HepG2 (cell line): ENCODE results near the gene PTCH1.

ENCODE experiments used
- CHD2 ChIP-seq: IDR thresholded peaks from 2 replicates; pipeline ENCODE4 v1.6.1; 2011; ENCODE audit warnings: low read depth, low read length, improper control_type of control experiment
- DNMT1 ChIP-seq: sonication (generic); formaldehyde crosslinking; IDR thresholded peaks from 2 replicates; pipeline ENCODE4 v1.5.1; 2020; ENCODE audit warnings: mild to moderate bottlenecking, missing genetic modification reagents
- MEIS2 ChIP-seq: sonication (generic); formaldehyde crosslinking; IDR thresholded peaks from 2 replicates; pipeline ENCODE4 v1.9.0; 2021; ENCODE audit warnings: mild to moderate bottlenecking, missing genetic modification reagents
- POLR2AphosphoS5 ChIP-seq: IDR thresholded peaks from 2 replicates; pipeline ENCODE4 v1.6.1; 2012; ENCODE audit warnings: low read depth, low read length
- PRDM4 ChIP-seq: sonication (generic); formaldehyde crosslinking; IDR thresholded peaks from 2 replicates; pipeline ENCODE4 v1.9.0; 2021; ENCODE audit warnings: missing genetic modification reagents, borderline replicate concordance
- PRPF4 ChIP-seq: fragments of 200-400 bp; formaldehyde crosslinking; IDR thresholded peaks from 2 replicates; pipeline ENCODE4 v1.6.1; 2016; ENCODE audit warnings: low read length, low read depth; ENCODE audit not compliant: poor library complexity, severe bottlenecking
- REST ChIP-seq, 2 experiments: IDR thresholded peaks; 2 replicates each; pipeline ENCODE4 v1.6.1; 2011 to 2012; ENCODE audit warnings: low read length in 2 of 2, borderline replicate concordance in 1 of 2, low read depth in 1 of 2, mild to moderate bottlenecking in 1 of 2, moderate library complexity in 1 of 2
- RFX5 ChIP-seq: IDR thresholded peaks from 2 replicates; pipeline ENCODE4 v1.6.1; 2011; ENCODE audit warnings: low read depth, low read length, improper control_type of control experiment
- RNF219 ChIP-seq: sonication (generic); formaldehyde crosslinking; IDR thresholded peaks from 2 replicates; pipeline ENCODE4 v1.5.0; 2020; ENCODE audit warnings: mild to moderate bottlenecking, missing genetic modification reagents
- SMC3 ChIP-seq: IDR thresholded peaks from 2 replicates; pipeline ENCODE4 v1.6.1; 2011; ENCODE audit warnings: low read length, improper control_type of control experiment
- ZNF253 ChIP-seq: sonication (generic); formaldehyde crosslinking; IDR thresholded peaks from 2 replicates; pipeline ENCODE4 v1.8.0; 2022; ENCODE audit warnings: mild to moderate bottlenecking, missing genetic modification reagents, borderline replicate concordance
- ZNF431 ChIP-seq: sonication (generic); formaldehyde crosslinking; IDR thresholded peaks from 2 replicates; pipeline ENCODE4 v1.9.0; 2022; ENCODE audit warnings: missing genetic modification reagents, low read depth, mild to moderate bottlenecking, borderline replicate concordance
- TF ChIP-seq, protein P1 (sequence below): sonication (generic); formaldehyde crosslinking; IDR thresholded peaks from 2 replicates; pipeline ENCODE4 v1.4.0; 2020; ENCODE audit warnings: missing genetic modification reagents
- TF ChIP-seq, protein P2 (sequence below): sonication (generic); formaldehyde crosslinking; IDR thresholded peaks from 2 replicates; pipeline ENCODE4 v1.8.0; 2022; ENCODE audit warnings: missing genetic modification reagents, mild to moderate bottlenecking, borderline replicate concordance

DNA sequence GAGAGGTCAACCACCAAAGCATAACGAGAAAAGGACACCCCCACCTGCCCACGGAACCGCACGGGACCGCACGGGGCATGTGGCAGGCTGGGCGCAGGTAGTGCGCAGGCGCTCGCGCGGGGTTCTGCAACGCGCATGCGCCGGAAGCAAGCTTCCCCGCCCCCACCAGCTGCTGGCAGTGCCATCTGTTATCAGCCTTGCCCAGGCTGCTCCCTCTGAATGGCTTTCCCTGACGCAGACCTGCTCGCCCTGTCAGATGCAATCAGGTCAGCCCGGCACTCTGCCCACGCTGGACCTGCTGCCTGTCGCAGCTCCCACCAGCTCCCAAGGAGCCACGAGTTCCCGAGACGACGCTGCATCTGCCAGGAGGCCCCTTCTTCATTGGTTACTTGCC is 22.8 kb downstream of the PTCH1 start:
- TF ChIP-seq REST (IDR thresholded peaks at IDR 0.05; ENCODE audit: borderline replicate concordance in 1 of 2, low read depth in 1 of 2, low read length in 2 of 2) (no peak), DNMT1 (CRISPR knock-in tag) (no peak), CHD2 (no peak), SMC3 (no peak), RNF219 (CRISPR knock-in tag) (no peak), POLR2AphosphoS5 (no peak), PRPF4 (no peak), RFX5 (no peak), ZNF253 (no peak), PRDM4 (CRISPR knock-in tag) (no peak), ZNF431 (CRISPR knock-in tag) (no peak), MEIS2 (no peak)
- TF ChIP-seq, protein P1, sequence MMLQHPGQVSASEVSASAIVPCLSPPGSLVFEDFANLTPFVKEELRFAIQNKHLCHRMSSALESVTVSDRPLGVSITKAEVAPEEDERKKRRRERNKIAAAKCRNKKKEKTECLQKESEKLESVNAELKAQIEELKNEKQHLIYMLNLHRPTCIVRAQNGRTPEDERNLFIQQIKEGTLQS (CRISPR knock-in tag): no peak
- TF ChIP-seq, protein P2, sequence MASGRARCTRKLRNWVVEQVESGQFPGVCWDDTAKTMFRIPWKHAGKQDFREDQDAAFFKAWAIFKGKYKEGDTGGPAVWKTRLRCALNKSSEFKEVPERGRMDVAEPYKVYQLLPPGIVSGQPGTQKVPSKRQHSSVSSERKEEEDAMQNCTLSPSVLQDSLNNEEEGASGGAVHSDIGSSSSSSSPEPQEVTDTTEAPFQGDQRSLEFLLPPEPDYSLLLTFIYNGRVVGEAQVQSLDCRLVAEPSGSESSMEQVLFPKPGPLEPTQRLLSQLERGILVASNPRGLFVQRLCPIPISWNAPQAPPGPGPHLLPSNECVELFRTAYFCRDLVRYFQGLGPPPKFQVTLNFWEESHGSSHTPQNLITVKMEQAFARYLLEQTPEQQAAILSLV: no peak
